Activated T-helper 1 cell treated with Interleukin-2 at 50 U/mL for 16 hours (primary cell): ENCODE measurements around the gene MPPE1.
"Not testable (repeated sequence)": the region's sequence is repeated elsewhere in the genome, so short reads cannot be mapped to it uniquely, and the experiment has no call there.

Source experiments
- DNase-seq: peaks from one replicate; pipeline ENCODE4 v3.0.0-alpha.2; 2020; ENCODE audit warnings: low read depth

MPPE1 gene

GRCh38 chr18:11925800-11926481, 17.8 kb upstream of the MPPE1 start:
- no peak for DNase-seq

- DNase-seq = no peak
These were observed 15.3 kb upstream of the MPPE1 start for GRCh38 chr18:11923450-11923849.

DNA sequence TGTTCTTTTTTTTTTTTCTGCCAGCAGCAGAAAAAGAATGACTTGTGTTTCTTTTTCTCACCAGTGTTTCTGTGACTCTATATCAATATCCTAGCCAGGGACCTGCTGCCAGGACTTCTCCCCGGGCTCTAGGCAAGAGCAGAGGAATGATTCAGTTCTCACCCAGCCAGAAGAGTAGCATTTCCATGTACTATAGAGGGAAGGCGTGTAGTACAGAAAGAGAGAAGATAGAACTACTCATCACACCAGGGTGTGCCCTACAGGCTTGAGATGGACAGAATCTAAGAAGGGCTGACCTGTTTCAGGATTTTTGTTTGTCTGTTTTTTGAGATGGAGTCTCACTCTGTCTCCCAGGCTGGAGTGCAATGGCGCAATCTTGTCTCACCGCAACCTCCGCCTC, 11.4 kb upstream of the MPPE1 start:
- not testable (repeated sequence) for DNase-seq

DNA sequence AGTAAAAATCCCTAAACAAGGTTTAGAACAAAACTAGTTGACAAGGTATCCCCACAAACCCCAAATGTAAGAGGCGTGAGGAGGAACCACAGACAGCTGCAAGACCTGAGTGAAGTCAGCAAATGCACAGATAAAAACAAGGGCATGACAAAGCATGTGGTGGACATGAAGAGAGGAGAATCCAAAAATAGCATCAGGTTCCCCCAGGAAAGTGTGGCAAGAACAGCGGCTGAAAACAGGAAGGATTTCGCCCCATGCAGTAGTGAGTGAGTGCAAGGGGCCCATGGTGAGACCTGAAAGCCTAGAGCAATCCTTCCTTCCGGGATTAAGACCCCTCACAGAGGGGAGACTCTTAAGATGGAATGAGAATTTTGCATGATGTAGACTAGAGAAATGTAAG, 8.8 kb upstream of the MPPE1 start:
- DNase-seq = not testable (repeated sequence)

DNA sequence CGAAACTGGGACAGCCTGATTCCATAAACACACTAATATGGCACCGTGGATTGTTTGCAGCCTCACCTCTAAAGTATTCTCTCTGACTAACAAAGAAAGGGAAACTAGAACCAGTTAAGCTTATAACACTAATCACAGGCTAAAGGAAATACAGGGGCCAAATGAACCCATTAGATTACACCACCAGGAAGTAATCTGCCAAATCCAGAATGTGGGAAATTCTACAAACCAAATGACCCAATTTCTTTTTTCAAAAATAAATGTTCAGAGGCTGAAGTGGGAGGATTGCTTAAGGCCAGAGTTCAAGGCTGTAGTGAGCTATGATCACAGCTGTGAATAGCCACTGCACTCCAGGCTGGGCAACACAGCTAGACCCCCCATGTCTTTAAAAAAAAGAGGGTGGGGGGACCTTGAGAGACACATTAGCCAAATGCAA, 1.5 kb upstream of the MPPE1 start:
- no peak for DNase-seq

DNA sequence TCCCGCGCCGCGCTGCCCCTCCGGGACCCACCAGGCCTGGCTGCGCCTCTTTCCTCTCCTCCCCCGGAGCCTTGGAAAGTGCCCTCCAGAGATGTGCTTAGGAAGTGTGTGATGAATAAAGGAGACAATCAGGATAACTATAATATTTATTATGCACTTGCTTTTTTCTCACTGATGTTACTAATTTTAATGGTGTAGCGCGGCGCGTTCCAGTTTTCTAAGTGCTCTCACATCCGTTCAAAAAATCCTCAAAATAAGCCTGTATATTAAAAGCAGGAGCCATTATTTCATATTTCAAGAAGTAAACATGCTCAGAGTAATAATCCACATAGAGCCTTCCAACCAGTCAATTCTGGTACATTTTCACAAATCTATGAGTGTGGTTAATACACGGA, 941 bp upstream of the MPPE1 start:
- DNase-seq = no peak

DNA sequence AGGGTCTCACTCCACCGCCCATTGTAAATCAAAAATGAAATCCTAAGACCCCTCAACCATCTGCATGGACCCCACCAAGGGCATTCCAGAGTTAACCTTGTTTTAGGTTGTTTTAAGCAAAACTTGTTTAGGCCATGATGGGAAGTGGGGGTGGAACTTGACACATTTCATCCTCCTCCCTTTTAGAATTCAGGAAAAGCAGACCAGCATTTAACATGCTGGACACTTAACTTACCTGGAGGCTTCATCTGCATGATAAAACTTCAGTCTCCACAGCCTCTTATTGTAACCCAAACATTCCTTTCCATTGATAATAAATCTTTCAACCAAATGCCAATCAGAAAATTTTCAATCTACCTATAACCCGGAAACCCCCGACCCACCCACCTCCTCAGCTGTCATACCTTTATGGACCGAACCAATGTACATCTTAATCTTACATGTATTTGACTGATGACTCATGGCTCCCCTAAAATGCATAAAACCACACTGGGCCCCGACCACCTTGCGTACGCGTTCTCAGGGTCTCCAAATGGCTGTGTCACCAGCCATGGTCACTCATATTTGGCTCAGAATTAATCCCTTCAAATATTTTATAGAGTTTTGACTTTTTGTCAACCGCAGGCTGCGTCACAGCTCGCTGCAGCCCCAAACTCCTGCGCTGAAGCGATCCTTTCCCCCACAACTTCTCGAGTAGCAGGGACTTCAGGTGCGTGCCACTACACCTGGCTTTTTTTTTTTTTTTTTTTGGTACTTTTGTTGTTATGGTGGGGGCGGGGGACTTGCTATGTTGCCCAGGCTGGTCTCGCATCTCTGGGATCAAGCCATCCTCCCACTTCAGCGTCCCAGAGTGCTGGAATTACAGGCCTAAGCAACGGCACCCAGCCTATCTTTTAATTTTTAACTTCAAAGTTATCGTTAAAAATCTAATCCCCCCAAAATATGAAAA, 917 bp downstream of the MPPE1 start:
- DNase-seq = no peak

- DNase-seq = no peak
These were observed 1.9 kb downstream of the MPPE1 start for GRCh38 chr18:11906176-11906575.

- DNase-seq = no peak
These were observed 2.5 kb downstream of the MPPE1 start for GRCh38 chr18:11905613-11906012.

GRCh38 chr18:11902522-11903292, 5.4 kb downstream of the MPPE1 start:
- DNase-seq = no peak

- DNase-seq = no peak
These were observed 6.2 kb downstream of the MPPE1 start for GRCh38 chr18:11901826-11902438.

- no peak for DNase-seq
These were observed 9.1 kb downstream of the MPPE1 start for GRCh38 chr18:11899063-11899462.

DNA sequence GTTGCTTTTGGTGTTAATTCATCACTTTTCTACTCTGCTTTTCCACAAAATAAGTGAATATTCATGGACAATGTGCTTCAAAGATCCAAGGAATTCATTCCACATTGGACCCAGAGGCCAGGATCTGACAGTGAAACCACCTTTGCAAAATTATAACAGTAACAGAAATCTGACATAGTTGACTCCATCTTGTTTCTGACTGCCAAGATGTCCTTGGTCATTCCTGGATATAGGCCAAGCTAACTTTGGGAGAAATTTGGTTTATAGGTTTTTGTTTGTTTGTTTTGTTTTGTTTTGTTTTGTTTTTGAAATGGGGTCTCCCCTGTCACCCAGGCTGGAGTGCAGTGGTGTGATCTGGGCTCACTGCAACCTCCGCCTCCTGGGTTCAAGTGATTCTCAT, 10.3 kb downstream of the MPPE1 start:
- no peak for DNase-seq

DNA sequence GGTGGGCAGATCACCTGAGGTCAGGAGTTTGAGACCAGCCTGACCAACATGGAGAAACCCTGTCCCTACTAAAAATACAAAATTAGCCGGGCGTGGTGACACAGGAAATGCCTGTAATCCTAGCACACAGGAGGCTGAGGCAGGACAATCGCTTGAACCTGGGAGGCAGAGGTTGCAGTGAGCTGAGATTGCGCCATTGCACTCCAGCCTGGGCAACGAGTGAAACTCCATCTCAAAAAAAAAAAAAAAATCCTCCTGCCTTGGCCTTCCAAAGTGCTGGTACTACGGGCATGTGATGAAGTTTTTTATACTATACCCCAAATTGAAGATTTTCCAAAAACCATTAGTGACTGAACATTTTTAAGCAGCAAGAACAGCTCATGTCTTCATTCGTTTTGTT, 15.7 kb downstream of the MPPE1 start:
- DNase-seq = not testable (repeated sequence)

DNA sequence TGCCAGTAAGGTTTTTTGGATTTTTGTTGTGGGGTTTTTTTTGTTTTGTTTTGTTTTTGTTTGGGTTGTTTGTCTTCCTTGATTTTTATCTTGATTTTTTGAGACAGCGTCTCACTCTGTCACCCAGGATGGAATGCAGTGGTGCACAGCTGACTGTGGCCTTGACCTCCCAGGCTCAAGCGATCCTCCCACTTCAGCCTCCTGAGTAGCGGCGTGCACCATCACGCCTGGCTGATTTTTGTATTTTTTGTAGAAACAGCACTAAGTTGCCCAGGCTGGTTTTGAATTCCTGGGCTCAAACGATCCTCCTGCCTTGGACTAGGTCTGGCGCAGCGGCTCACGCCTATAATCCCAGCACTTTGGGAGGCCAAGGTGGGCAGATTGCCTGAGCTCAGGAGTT, 16.4 kb downstream of the MPPE1 start:
- no peak for DNase-seq

DNA sequence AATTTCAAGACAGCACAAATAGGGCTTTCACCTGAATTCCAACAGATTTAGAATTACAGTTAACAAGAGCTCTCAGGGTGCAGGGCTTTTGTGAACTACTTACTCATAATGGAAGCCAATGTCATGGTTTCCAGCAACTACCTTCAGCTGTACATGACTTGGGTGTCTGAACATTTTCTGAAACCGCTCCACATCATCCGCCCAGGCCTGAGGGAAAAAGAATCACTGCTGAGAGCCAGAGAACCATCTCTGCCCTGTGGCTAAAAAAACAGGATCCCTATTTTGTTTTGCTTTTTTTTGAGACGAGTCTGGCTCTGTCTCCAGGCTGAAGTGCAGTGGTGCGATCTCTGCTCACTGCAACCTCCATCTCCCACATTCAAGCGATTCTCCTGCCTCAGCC, 18.8 kb downstream of the MPPE1 start:
- DNase-seq = no peak

- DNase-seq = no peak
These were observed 19.4 kb downstream of the MPPE1 start for GRCh38 chr18:11888726-11889125.

GRCh38 chr18:11887328-11888128, 20.6 kb downstream of the MPPE1 start:
- DNase-seq = no peak

DNA sequence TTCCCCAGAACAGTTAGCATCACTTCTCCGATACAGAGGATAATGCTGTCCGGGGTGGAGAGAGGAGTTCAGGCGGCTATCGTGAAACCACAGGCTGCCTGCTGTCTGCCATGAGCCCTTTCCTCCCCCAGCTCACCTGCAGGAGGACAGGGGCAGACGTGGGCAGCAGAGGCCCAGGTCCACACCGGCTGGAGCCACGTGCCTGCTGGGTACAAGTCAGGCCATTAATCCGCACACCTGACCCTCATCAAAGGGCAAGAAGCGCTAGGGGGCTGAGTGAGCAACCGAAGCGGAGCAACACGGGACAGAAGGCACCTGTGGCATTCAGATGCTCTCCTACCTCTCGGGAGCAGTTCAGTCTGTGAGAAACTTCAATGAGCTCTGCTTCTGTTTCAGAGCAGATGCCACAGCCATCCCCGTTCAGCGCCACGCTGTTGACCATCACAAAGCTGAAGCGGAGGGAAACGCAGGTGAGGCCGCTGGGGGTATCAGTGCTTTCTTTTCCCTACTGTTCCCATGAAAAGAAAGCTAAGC, 21.5 kb downstream of the MPPE1 start:
- DNase-seq = no peak

DNA sequence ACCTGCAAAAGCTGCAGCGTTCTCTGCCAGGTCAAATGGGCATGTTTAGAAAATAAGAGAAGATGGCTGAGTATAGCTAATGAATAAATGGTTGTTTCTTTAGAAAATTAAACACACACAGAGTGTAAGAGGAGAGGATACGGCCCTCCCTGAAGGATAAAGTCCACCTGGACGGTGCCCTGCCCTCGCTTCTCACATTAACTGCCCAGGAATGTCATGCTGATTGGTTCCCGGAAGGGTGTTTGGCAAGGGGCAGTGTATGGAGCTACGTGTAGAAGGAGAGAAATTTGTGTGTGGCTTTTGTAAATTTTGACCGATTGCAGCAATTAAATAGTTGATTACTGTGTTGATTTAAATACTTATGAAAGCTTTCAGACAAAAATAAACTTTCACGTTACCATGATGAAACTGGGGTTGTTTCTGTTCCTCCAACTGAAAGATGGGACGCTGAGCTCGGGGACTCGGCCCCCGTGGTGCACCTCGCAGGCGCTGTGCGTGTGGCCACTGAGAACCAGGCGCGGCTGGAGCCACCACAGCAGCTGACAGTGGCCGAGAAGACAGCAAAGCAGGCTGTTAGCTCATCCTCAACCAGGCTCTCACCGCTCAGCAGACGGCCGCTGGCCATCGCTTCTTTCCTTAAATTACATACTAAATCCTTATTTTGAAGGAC, 22.7 kb downstream of the MPPE1 start:
- DNase-seq = no peak
